HAP-1 (cell line): ENCODE measurements around the gene C11orf98.
"Not testable (repeated sequence)": the region's sequence is repeated elsewhere in the genome, so short reads cannot be mapped to it uniquely, and the experiment has no call there.

Experiments used
- DNase-seq, 2 experiments: peaks; one replicate each; pipeline ENCODE4 v3.0.0-alpha.2; 2016 to 2020; ENCODE audit warnings: low spot score in 2 of 2
- H3K27me3 ChIP-seq: fragments of 250-450 bp; sonication (Bioruptor Pico); 2 replicates; pipeline ENCODE4 v1.5.1; 2020; ENCODE audit warnings: low read depth, mild to moderate bottlenecking, moderate library complexity
- H3K36me3 ChIP-seq: fragments of 250-450 bp; sonication (Bioruptor Pico); replicated peaks from 2 replicates; pipeline ENCODE4 v1.5.1; 2020; ENCODE audit warnings: mild to moderate bottlenecking
- H3K4me1 ChIP-seq: fragments of 250-450 bp; sonication (Bioruptor Pico); 2 replicates; pipeline ENCODE4 v1.5.1; 2020; ENCODE audit warnings: mild to moderate bottlenecking
- H3K4me3 ChIP-seq: fragments of 250-450 bp; sonication (Bioruptor Pico); 2 replicates; pipeline ENCODE4 v1.5.1; 2020; ENCODE audit warnings: mild to moderate bottlenecking, moderate library complexity
- H3K9me3 ChIP-seq: fragments of 250-450 bp; sonication (Bioruptor Pico); 2 replicates; pipeline ENCODE4 v1.5.1; 2020; ENCODE audit warnings: mild to moderate bottlenecking, moderate library complexity
- in situ Hi-C: fragments of 300-500 bp; cut with MboI; formaldehyde crosslinking; loops from 3 replicates; pipeline ENCODE4 v1.14.3; 2020; ENCODE audit warnings: low sequenced_read_pairs, inconsistent platforms, mixed read lengths

The C11orf98 gene

DNA sequence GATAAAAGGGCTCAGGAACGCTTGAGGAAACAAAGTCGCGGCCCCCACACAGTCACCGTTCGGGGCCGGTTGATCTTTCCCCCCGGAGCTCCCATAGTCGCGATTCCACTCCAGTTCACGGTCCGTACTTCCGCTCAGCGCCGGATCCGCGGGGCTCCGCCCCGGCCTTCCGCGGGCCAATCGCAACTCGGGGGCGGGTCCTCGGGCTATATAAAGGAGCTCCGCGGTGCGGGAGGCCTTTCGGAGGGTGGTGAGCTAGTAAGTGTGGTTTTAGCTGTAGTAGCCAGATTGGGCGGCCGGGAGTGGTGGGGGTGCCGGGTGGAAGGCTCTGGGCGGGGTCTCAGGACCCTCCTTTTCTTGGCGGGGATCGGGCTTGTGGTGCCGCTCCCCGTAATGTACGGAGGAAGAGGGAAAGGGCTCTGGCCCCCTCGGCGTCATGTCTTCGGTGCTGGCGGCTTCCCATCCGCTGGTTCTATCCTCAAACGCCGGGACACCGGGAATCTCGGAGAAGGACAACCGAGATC, at the start of gene C11orf98, which contains the start of gene CSKMT:
TSS of gene C11orf98 (minus strand) at position 136 of the 524 bp plus-strand sequence. CDS start at position 95, 41 bp downstream.
TSS of gene CSKMT (plus strand) at position 238 of the 524 bp plus-strand sequence. CDS start 568 bp downstream, outside the sequence.
- peak; percentile 89 to 96 for DNase-seq
- peaks cover 20% of the 10 kb centered on the region for H3K4me1 ChIP-seq
- peak within 1 kb of the TSS; percentile 93 for H3K4me3 ChIP-seq
- peaks cover 53% of the 10 kb centered on the region for H3K36me3 ChIP-seq
- no peaks in the 10 kb centered on the region for H3K27me3 ChIP-seq
- H3K9me3 ChIP-seq = no peaks in the 10 kb centered on the region
- in situ Hi-C loops = no loop called here

DNA sequence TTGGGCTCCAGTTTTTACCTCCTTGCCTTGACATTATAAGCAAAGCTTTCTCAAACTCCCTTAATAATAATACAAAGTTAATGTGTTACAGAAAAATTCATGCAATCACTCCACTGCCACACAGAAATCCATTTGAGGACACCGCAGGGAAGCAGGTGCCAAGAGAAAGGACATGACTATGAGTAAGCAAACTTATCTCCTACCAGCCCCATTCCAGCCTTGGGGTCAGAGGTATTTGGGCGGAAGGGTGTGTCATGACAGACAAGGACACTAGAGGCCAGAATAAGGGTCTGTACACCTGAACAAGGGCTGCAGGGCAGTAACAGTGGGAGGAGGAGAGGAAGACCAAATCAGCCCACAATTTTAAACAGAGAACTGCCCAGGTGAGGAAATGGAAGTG, 48.3 kb upstream of the C11orf98 start:
- Histone ChIP-seq H3K4me3 (no peak overlapping the region), H3K9me3 (no peaks in the 10 kb centered on the region), H3K4me1 (no peaks in the 10 kb centered on the region), H3K27me3 (no peaks in the 10 kb centered on the region), H3K36me3 (peaks cover 94% of the 10 kb centered on the region)
- in situ Hi-C loops = no loop called here
- DNase-seq = no peak

DNA sequence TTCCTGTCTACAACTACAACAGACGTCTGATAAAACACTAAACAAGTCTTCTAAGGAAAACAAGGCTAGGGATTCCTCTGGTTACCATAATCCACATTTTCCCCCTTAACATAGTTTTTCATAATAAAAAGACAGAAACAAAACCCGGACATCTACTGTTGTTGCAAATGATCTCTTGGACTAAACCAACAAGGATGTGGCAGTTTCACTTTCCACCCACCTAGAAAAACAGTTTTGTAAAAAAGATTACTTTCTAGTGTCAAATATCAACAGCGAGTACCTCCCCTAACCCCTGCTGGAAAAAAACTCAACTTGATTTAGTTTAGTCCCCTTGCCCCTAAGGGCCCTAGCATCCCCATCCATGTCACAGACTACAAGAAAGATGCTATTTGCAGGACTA, 47.9 kb upstream of the C11orf98 start:
- Histone ChIP-seq H3K4me1 (no peaks in the 10 kb centered on the region), H3K27me3 (no peaks in the 10 kb centered on the region), H3K36me3 (peaks cover 94% of the 10 kb centered on the region), H3K4me3 (no peak overlapping the region), H3K9me3 (no peaks in the 10 kb centered on the region)
- DNase-seq = no peak
- in situ Hi-C loops = no loop called here

DNA sequence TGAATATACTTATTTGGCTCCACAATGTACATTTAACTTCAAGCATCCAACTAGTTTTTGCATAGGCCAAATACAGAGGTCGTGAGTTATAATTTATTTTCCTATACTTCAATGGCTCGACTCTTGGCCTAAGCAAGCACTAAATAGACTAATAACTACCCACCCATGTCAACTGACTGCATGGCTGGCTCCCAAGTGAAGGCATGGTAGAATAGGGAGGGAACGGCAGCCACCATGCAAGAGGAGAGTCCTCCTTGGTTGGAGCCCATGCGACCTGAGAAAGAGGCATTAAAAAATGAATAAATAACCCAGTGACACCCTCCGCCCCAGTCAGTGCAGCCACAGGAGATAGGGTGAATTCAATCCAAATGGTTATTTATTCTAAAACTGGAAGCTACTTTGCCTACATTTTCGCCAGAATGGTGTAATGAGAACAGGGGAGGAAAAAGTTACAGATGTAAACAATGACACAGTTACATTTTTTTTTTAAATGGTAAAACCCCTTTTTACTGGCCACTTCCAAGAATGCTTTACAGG, 47.3 kb upstream of the C11orf98 start:
- H3K9me3 ChIP-seq = no peaks in the 10 kb centered on the region
- H3K4me1 ChIP-seq = no peaks in the 10 kb centered on the region
- in situ Hi-C loops = no loop called here
- H3K27me3 ChIP-seq = no peaks in the 10 kb centered on the region
- H3K4me3 ChIP-seq = no peak overlapping the region
- DNase-seq = no peak
- H3K36me3 ChIP-seq = peaks cover 94% of the 10 kb centered on the region

DNA sequence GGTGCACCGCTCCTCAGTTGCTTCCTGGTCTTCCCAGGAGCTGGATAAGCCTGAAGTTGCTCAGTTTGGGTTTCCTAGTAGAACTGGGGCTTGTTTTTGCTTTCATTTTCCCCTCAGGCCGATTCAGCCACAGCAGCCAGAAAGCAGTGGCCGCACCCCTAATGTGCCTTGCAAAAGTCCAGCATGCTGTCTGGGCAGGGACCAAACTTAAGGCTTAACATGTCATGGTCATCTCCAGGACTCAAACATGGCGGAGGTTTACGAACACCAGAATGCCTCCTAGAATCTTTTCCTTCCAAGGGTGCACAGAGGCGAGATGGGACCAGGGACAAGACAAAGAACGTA, 45.0 kb upstream of the C11orf98 start:
- no peak for DNase-seq
- peaks cover 85% of the 10 kb centered on the region for H3K36me3 ChIP-seq
- no peaks in the 10 kb centered on the region for H3K9me3 ChIP-seq
- no peaks in the 10 kb centered on the region for H3K27me3 ChIP-seq
- peaks cover 11% of the 10 kb centered on the region for H3K4me1 ChIP-seq
- H3K4me3 ChIP-seq = no peak overlapping the region
- in situ Hi-C loops = no loop called here

DNA sequence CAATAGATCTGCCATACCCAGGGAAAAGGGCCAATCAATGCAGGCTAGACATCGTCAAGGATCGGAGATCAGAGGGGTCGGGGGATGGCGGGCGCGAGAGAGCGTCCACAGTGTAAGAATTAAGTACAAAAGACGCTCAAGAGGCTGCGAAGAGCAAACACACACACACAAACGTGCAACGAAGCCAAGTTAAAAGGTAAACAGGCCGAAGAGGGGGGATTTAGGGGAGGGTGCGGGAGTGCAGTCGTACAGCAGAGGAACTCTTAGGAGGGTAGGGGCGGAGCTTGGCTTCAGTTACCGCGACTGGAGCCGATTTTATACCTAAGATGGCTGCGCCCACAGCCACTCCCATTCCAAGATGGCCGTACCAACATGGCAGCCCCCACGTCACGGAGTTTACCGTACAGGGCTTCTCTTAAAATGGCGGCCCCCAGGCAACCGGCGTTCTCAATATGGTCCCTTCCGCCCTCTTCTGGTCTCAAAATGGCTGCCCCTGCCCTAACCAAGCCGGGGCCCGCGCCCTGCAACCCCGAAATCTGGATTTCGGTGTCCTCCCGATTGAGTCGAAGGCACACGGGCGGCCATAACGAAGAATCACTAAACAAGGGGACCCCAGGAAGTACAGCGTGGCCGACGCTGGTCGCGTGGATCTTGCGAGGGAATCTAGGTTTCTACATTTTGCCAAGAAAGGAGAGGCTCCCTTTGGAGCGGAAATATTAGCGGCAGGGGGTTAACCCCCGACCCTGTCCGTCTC, 44.4 kb upstream of the C11orf98 start:
- Histone ChIP-seq H3K9me3 (no peaks in the 10 kb centered on the region), H3K4me1 (peaks cover 11% of the 10 kb centered on the region), H3K27me3 (no peaks in the 10 kb centered on the region), H3K4me3 (no peak overlapping the region), H3K36me3 (peaks cover 85% of the 10 kb centered on the region)
- in situ Hi-C loops = no loop called here
- no peak for DNase-seq

- Histone ChIP-seq H3K4me1 (peaks cover 11% of the 10 kb centered on the region), H3K9me3 (no peaks in the 10 kb centered on the region), H3K4me3 (no peak overlapping the region), H3K36me3 (peaks cover 81% of the 10 kb centered on the region), H3K27me3 (no peaks in the 10 kb centered on the region)
- in situ Hi-C loops = no loop called here
- DNase-seq = no peak
These were observed 43.8 kb upstream of the C11orf98 start for GRCh38 chr11:62708793-62709192.

DNA sequence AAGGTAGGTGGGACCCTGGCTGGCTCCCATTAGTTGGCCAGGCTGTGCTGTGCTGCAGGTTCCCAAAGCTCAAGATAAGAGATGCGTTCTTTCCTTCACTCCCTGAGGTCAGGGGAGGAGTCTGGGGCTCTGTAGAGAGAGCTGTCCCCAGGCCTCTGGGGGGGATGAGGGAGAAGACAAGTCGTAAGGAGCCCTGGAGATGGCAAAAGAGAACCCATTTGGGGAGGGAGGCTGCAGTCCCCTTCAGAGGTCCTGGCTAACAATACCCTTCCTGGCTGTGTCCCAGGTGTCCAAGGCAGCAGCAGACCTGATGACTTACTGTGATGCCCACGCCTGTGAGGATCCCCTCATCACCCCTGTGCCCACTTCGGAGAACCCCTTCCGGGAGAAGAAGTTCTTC, 43.4 kb upstream of the C11orf98 start:
- no peak for DNase-seq

GRCh38 chr11:62707277-62707861, 42.4 kb upstream of the C11orf98 start, which contains the start of the genes BSCL2 and GNG3:
Gene BSCL2, minus strand, starts transcription at chr11:62707424. Its CDS starts 229 bp downstream, at chr11:62707195.
Gene GNG3, plus strand, starts transcription at chr11:62707676. Its CDS starts 620 bp downstream, at chr11:62708296.
- Histone ChIP-seq H3K9me3 (no peaks in the 10 kb centered on the region), H3K36me3 (peaks cover 73% of the 10 kb centered on the region), H3K4me1 (peaks cover 11% of the 10 kb centered on the region), H3K27me3 (no peaks in the 10 kb centered on the region), H3K4me3 (peak within 1 kb of the TSS; percentile 68)
- DNase-seq = peak in 1 of 2 experiments; percentile 51
- in situ Hi-C loops = no loop called here

More for the DNA sequence above, 43.4 kb upstream of the C11orf98 start:
- Histone ChIP-seq H3K4me1 (peaks cover 11% of the 10 kb centered on the region), H3K27me3 (no peaks in the 10 kb centered on the region), H3K4me3 (no peak overlapping the region), H3K36me3 (peaks cover 81% of the 10 kb centered on the region), H3K9me3 (no peaks in the 10 kb centered on the region)
- in situ Hi-C loops = no loop called here

GRCh38 chr11:62706850-62707247, 41.8 kb upstream of the C11orf98 start:
- H3K4me3 ChIP-seq = no peak overlapping the region
- H3K27me3 ChIP-seq = no peaks in the 10 kb centered on the region
- peaks cover 11% of the 10 kb centered on the region for H3K4me1 ChIP-seq
- DNase-seq = no peak
- in situ Hi-C loops = no loop called here
- H3K36me3 ChIP-seq = peaks cover 73% of the 10 kb centered on the region
- H3K9me3 ChIP-seq = no peaks in the 10 kb centered on the region

GRCh38 chr11:62705880-62706849, 41.2 kb upstream of the C11orf98 start:
- Histone ChIP-seq H3K4me1 (peaks cover 11% of the 10 kb centered on the region), H3K36me3 (peaks cover 73% of the 10 kb centered on the region), H3K27me3 (no peaks in the 10 kb centered on the region), H3K4me3 (peak overlapping the region; percentile 68), H3K9me3 (no peaks in the 10 kb centered on the region)
- in situ Hi-C loops = no loop called here
- peak; percentile 84 to 94 for DNase-seq

- in situ Hi-C loops = no loop called here
- Histone ChIP-seq H3K4me3 (peak overlapping the region; percentile 68), H3K36me3 (peaks cover 73% of the 10 kb centered on the region), H3K4me1 (peaks cover 11% of the 10 kb centered on the region), H3K9me3 (no peaks in the 10 kb centered on the region), H3K27me3 (no peaks in the 10 kb centered on the region)
- DNase-seq = no peak
These were observed 40.4 kb upstream of the C11orf98 start for GRCh38 chr11:62705413-62705812.

- not testable (repeated sequence) for H3K4me3 ChIP-seq
- peaks cover 64% of the 10 kb centered on the region for H3K36me3 ChIP-seq
These were observed 38.9 kb upstream of the C11orf98 start for GRCh38 chr11:62703921-62704320.

More at GRCh38 chr11:62703921-62704320, 38.9 kb upstream of the C11orf98 start:
- H3K27me3 ChIP-seq, H3K9me3 ChIP-seq, in situ Hi-C loops, DNase-seq: not testable (repeated sequence)
- peaks cover 11% of the 10 kb centered on the region for H3K4me1 ChIP-seq
